ENCODE measurements around the gene ELOVL7.

GRCh38 chr5:60809891-60810425, 34.1 kb downstream of the ELOVL7 start:
- no peak for TF ChIP-seq REST (IDR thresholded peaks at IDR 0.05; ENCODE audit: low read depth, low read length)
- TF ChIP-seq CTCF (IDR thresholded peaks at IDR 0.05) = no peak
- no peak for TF ChIP-seq FOSL2 (IDR thresholded peaks at IDR 0.05; ENCODE audit: borderline replicate concordance, low read depth)
- TF ChIP-seq ZBTB33 (IDR thresholded peaks at IDR 0.05; ENCODE audit: borderline replicate concordance, low read depth) = no peak
- TF ChIP-seq MXI1 (IDR thresholded peaks at IDR 0.05; ENCODE audit: low read depth, low read length) = no peak
- TF ChIP-seq RXRA (IDR thresholded peaks at IDR 0.05; ENCODE audit: borderline replicate concordance, low read depth) = no peak
